Ectodermal cell (in vitro differentiated cells): Measurements from ENCODE around the gene TSR1.

Experiments used
- H3K27ac ChIP-seq: 2 replicates; pipeline ENCODE4 v1.7.0; 2013; ENCODE audit warnings: mild to moderate bottlenecking, low read depth, low read length; ENCODE audit not compliant: insufficient read depth, poor library complexity, severe bottlenecking
- H3K27me3 ChIP-seq: 2 replicates; pipeline ENCODE4 v1.7.0; 2013; ENCODE audit warnings: mild to moderate bottlenecking, low read length; ENCODE audit not compliant: insufficient read depth, control insufficient read depth, poor library complexity, severe bottlenecking
- H3K36me3 ChIP-seq: one replicate; pipeline ENCODE4 v1.7.0; 2013; ENCODE audit warnings: low read length; ENCODE audit not compliant: control insufficient read depth, insufficient read depth
- H3K4me1 ChIP-seq: one replicate; pipeline ENCODE4 v1.7.0; 2013; ENCODE audit warnings: low read length; ENCODE audit not compliant: control insufficient read depth, insufficient read depth
- H3K4me3 ChIP-seq: 2 replicates; pipeline ENCODE4 v1.7.0; 2013; ENCODE audit warnings: low read depth, low read length, control low read depth; ENCODE audit not compliant: insufficient read depth
- H3K9me3 ChIP-seq: 2 replicates; pipeline ENCODE4 v1.7.0; 2013; ENCODE audit warnings: mild to moderate bottlenecking, low read length, moderate library complexity; ENCODE audit not compliant: control insufficient read depth
- WGBS, 2 experiments: methylation state at CpG; one replicate each; pipeline ENCODE4 v1.1.7; 2013; ENCODE audit warnings: missing lambda C conversion rate in 2 of 2; 5-methylcytosine and 5-hydroxymethylcytosine counted together

The TSR1 gene

GRCh38 chr17:2309338-2310154, 26.7 kb downstream of the TSR1 start:
- WGBS, 2 experiments: 89 to 94% methylated on average over 6 of the region's 6 CpGs
- no peak overlapping the region for H3K27ac ChIP-seq
- no peaks in the 10 kb centered on the region for H3K4me1 ChIP-seq

GRCh38 chr17:2304931-2305330, 31.3 kb downstream of the TSR1 start:
- Histone ChIP-seq H3K27ac (no peak overlapping the region), H3K4me3 (peak overlapping the region; percentile 91), H3K9me3 (no peaks in the 10 kb centered on the region), H3K4me1 (peaks cover 5% of the 10 kb centered on the region), H3K27me3 (no peaks in the 10 kb centered on the region), H3K36me3 (peaks cover 4% of the 10 kb centered on the region)
- 96 to 97% methylated on average over 4 of the region's 4 CpGs for WGBS, 2 experiments

More at GRCh38 chr17:2309338-2310154, 26.7 kb downstream of the TSR1 start:
- H3K27me3 ChIP-seq: no peaks in the 10 kb centered on the region
- H3K9me3 ChIP-seq: no peaks in the 10 kb centered on the region
- no peaks in the 10 kb centered on the region for H3K36me3 ChIP-seq
- H3K4me3 ChIP-seq: no peak overlapping the region

- no peaks in the 10 kb centered on the region for H3K27me3 ChIP-seq
- peaks cover 5% of the 10 kb centered on the region for H3K4me1 ChIP-seq
- WGBS, 2 experiments: 0% methylated on average over 108 of the region's 108 CpGs
- H3K27ac ChIP-seq: peak within 1 kb of the TSS; percentile 92
- peak within 1 kb of the TSS; percentile 91 for H3K4me3 ChIP-seq
- H3K36me3 ChIP-seq: peaks cover 19% of the 10 kb centered on the region
- H3K9me3 ChIP-seq: no peaks in the 10 kb centered on the region
Measured at GRCh38 chr17:2303204-2304188, 32.8 kb downstream of the TSR1 start, which contains the start of the genes SMG6 and SRR. SMG6 (minus strand) TSS chr17:2303785; CDS start chr17:2303720, 65 bp downstream. SRR (plus strand) TSS chr17:2303950; CDS start chr17:2315561, 11,611 bp downstream.

GRCh38 chr17:2302778-2303203, 33.5 kb downstream of the TSR1 start:
- peaks cover 19% of the 10 kb centered on the region for H3K36me3 ChIP-seq
- no peaks in the 10 kb centered on the region for H3K9me3 ChIP-seq
- peaks cover 5% of the 10 kb centered on the region for H3K4me1 ChIP-seq
- peak overlapping the region; percentile 92 for H3K27ac ChIP-seq
- H3K4me3 ChIP-seq: peak overlapping the region; percentile 91
- no peaks in the 10 kb centered on the region for H3K27me3 ChIP-seq
- WGBS, 2 experiments: 1% methylated on average over 11 to 12 of the region's 12 CpGs

GRCh38 chr17:2299756-2300155, 36.5 kb downstream of the TSR1 start:
- Histone ChIP-seq H3K27me3 (no peaks in the 10 kb centered on the region), H3K27ac (no peak overlapping the region), H3K4me3 (no peak overlapping the region), H3K9me3 (no peaks in the 10 kb centered on the region), H3K4me1 (peaks cover 5% of the 10 kb centered on the region), H3K36me3 (peaks cover 47% of the 10 kb centered on the region)
- WGBS, 2 experiments: 93% methylated on average over 22 of the region's 22 CpGs

- Histone ChIP-seq H3K27me3 (no peaks in the 10 kb centered on the region), H3K27ac (no peak overlapping the region), H3K4me3 (no peak overlapping the region), H3K4me1 (peaks cover 5% of the 10 kb centered on the region), H3K36me3 (peaks cover 53% of the 10 kb centered on the region), H3K9me3 (no peaks in the 10 kb centered on the region)
- 96 to 97% methylated on average over 12 of the region's 12 CpGs for WGBS, 2 experiments
Measured at GRCh38 chr17:2299136-2299535, 37.1 kb downstream of the TSR1 start.

- WGBS, 2 experiments: 96 to 99% methylated on average over 5 of the region's 5 CpGs
- Histone ChIP-seq H3K36me3 (peaks cover 66% of the 10 kb centered on the region), H3K9me3 (no peaks in the 10 kb centered on the region), H3K4me3 (no peak overlapping the region), H3K27me3 (no peaks in the 10 kb centered on the region), H3K4me1 (peaks cover 5% of the 10 kb centered on the region), H3K27ac (no peak overlapping the region)
Measured at GRCh38 chr17:2297023-2297422, 39.2 kb downstream of the TSR1 start.

- Histone ChIP-seq H3K4me1 (no peaks in the 10 kb centered on the region), H3K27me3 (no peaks in the 10 kb centered on the region), H3K4me3 (no peak overlapping the region), H3K9me3 (no peaks in the 10 kb centered on the region), H3K36me3 (peaks cover 78% of the 10 kb centered on the region), H3K27ac (no peak overlapping the region)
- 90 to 92% methylated on average over 1 of the region's 1 CpG for WGBS, 2 experiments
Measured at GRCh38 chr17:2295575-2295974, 40.7 kb downstream of the TSR1 start.

GRCh38 chr17:2292100-2292499, 44.2 kb downstream of the TSR1 start:
- Histone ChIP-seq H3K27ac (no peak overlapping the region), H3K36me3 (peaks cover 79% of the 10 kb centered on the region), H3K27me3 (no peaks in the 10 kb centered on the region), H3K4me3 (no peak overlapping the region), H3K4me1 (no peaks in the 10 kb centered on the region), H3K9me3 (no peaks in the 10 kb centered on the region)
- 88 to 92% methylated on average over 2 of the region's 2 CpGs for WGBS, 2 experiments
